Head of caudate nucleus (tissue), 42 donors: Measurements from ENCODE around the gene HOPX.
"Not testable (repeated sequence)": the region's sequence is repeated elsewhere in the genome, so short reads cannot be mapped to it uniquely, and the experiment has no call there.

ENCODE experiments used
- DNase-seq, 42 donors: peaks; one replicate each; pipeline versions ENCODE4 v3.0.0 to v3.0.0-alpha.2; 2020 to 2021; ENCODE audit warnings: mixed read lengths in 7 of 42
- intact Hi-C: fragments of 100-400 bp; cut with DNase I; formaldehyde crosslinking; loops from one replicate; pipeline ENCODE4 v1.15.0; 2022

The HOPX gene, protein sequence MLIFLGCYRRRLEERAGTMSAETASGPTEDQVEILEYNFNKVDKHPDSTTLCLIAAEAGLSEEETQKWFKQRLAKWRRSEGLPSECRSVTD

DNA sequence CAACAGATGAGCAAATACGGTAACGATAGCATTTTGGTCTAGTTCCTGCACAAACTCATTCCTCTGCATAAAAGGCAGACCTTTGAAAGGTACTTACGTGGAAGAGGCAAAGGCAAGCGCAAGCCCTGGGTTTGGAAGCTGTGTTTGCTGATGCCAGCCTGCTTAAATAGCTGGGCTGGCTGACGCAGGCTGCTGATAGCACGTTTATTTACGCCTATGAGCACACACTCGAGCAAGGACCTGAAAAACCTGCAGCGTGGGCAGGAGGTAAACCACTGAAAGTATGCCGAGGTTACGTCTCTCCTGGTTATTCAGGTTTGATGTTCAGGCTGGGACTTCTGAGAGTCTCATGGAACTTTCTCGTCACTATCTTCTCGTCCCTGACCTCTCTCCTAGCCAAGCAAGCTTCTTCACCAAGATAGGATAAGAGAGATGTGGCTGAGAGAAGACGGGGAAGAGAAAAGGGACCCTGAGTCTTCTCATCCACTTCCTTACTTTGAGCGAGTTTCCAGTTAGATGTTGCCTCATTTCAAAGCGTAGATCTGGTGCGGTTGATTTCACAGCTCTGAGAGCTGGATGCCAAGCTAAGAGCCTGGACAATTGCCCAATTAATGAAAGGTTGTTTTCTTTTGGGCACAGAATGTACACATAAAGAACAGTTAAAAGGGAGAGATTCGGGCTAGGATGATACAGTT lies at the start of gene HOPX:
TSS of gene HOPX (minus strand) at position 139 of the 695 bp plus-strand sequence. CDS start 23,480 bp downstream, outside the sequence.
- intact Hi-C loops = no loop called here
- no peak for DNase-seq

DNA sequence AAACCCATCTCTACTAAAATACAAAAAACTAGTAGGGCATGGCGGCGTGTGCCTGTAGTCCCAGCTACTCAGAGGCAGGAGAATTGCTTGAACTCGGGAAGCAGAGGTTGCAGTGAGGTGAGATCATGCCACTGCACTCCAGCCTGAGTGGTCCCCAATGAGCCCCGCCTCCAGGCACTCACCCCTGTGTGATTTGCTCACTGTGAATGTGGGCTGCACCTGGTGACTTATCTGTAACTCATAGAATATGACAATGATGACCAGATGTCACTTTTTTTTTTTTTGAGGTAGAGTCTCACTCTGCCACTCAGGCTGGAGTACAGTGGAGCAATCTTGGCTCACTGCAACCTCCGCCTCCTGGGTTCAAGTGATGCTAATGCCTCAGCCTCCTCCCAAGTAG lies 49.0 kb upstream of the HOPX start:
- DNase-seq = no peak
- intact Hi-C loops = no loop called here

DNA sequence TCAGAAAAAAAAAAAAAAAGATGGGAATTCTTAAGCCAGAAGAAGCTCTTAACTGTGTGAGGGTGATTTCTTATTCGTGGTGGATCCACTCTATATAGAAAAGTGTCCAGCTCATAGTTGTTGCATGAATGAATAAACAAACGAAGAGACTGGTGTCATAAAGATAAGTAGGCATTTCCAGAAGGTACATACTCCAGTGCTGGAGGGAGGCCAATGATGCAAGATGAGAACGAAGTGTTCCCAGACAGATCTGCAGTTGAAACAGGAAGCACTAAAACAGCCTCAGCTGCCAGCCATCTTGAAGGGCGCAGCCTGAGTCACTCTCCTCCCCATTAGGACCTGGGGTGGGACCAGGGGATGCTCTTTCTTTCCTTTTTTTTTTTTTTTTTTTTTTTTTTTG lies 47.4 kb upstream of the HOPX start:
- intact Hi-C loops = no loop called here
- peak in 5 of 42 donors; percentile 10 to 49 (median 25) for DNase-seq

DNA sequence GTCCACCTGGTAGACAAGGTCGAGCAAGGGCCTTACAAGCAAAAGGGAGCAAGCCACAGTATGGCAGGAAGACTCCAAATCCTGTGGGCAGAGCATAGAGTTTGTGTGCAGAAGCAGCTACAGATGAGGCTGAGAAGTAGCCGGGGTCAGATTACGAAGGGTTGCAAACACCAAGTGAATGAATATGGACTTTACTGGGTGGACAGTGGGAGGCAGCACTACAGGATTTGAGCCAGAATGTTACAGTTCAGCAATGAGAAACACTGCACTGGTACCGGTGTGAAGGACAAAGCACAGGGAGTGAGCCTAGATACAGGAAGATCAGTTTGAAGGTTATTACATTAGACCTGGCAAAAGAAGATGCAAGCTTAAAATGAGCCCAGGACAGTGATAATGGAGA lies 46.1 kb upstream of the HOPX start:
- no peak for DNase-seq
- intact Hi-C loops = no loop called here

DNA sequence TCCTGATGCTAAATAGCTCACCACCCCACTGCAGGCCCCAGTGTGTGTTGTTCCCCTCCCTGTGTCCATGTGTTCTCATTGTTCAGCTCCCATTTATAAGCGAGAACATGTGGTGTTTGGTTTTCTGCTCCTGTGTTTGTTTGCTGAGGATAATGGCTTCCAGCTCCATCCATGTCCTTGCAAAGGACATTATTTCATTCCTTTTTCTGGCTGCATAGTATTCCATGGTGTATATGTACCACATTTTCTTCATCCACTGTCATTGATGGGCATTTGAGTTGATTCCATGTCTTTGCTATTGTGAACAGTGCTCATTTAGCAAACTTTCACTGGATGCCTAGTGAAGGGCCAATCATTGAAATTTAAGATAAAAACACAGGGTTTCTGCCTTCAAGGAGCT lies 45.5 kb upstream of the HOPX start:
- intact Hi-C loops, DNase-seq: not testable (repeated sequence)

DNA sequence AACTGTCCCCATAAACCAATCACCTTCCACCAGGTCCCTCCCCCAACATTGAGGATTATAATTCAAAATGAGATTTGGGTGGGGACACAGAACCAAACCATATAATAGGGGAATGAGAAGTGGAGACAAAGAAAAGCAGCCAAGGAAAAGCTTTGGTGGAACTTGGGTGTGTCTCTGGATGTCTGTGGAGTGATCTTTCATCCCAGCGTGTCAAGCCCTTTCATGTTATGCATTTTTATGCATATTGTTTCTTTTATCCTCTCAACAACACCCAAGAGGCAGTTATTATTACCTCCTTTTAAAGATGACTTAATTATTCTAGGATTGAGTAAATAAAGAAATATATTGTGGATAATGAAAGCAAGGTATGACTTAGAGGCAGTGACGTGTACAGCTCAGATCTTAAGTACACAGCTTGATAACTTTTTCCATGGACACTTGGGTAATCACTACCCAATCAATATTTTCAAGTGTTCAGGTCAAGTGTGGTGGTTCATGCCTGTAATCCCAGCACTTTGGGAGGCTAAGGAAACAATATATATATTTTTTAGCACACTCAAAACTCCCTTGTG lies 42.6 kb upstream of the HOPX start:
- DNase-seq = no peak
- intact Hi-C loops = no loop called here

DNA sequence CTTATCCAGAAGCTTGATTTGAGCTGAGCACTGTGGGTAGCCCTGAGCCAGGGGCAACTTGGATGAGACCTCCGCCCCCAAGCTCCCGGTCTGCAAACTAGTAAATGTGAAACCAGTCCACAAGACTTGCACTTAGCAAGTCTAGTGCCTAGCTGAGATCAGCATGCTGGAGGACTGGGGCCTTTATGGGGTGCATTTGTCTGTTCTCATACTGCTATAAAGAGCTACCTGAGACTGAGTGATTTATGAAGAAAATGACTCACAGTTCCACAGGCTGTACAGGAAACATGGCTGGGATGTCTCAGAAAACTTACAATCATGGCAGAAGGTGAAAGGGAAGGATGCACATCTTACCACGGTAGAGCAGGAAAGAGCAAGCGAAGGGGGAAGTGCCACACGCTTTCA lies 42.1 kb upstream of the HOPX start:
- intact Hi-C loops = no loop called here

DNA sequence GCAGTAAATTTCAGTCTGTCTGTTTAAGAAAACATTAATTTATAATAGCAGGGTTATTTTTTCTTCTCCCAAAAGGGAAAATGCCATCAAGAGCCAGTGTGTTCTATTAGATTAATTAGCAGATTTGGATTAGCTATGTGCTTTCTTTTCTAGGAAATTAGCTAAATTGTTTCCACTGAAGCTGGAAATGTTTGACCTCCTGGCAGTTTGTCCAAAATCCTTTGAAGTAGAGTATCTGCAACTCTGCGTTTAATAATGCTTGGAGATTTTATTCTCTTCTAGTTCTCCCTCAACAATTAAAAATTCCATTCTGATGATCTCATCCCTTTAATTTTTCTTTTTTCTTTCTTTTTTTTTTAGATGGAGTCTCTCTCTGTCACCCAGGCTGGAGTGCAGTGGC lies 27.1 kb upstream of the HOPX start:
- no peak for DNase-seq

More for the DNA sequence above, 42.1 kb upstream of the HOPX start:
- DNase-seq = no peak

DNA sequence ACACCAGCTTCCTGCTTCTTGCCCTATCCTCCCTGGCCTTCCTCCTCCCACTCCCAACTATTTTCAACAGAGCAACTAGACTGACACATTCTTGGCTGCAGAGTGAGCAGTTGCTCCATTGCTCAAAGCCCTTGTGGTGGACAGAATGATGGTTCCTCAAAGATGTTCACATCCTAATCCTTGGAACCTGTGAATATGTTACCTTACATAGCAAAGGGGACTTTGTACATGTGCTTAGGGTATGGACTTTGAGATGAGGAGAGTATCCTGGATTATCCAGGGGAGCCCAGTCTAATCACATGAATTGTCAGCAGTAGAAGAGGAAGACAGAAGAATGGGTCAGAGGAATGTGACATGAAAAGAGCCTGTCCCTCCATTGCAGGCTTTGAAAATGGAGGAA lies 24.9 kb upstream of the HOPX start:
- intact Hi-C loops = no loop called here
- DNase-seq = no peak

More for the DNA sequence above, 27.1 kb upstream of the HOPX start:
- intact Hi-C loops = no loop called here

DNA sequence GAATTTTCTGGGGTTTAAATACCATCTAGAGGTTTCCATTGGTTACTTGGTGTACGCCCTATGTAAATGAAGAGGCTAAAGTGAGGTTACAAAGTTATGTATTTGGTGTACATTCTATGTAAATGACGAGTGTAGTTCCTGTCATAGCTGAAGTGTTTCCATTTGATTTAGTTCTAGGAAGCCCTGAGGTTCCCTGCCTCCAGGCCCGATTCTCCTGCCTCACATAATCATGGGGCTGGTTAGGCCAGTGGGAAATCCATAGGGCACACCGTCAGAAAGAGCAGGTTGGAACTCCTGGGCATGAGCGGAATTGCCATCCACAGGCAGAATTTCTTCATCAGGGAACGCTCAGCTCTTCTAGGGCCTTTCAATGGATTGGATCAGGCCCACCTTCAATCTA lies 24.2 kb upstream of the HOPX start:
- intact Hi-C loops = no loop called here
- DNase-seq = no peak

DNA sequence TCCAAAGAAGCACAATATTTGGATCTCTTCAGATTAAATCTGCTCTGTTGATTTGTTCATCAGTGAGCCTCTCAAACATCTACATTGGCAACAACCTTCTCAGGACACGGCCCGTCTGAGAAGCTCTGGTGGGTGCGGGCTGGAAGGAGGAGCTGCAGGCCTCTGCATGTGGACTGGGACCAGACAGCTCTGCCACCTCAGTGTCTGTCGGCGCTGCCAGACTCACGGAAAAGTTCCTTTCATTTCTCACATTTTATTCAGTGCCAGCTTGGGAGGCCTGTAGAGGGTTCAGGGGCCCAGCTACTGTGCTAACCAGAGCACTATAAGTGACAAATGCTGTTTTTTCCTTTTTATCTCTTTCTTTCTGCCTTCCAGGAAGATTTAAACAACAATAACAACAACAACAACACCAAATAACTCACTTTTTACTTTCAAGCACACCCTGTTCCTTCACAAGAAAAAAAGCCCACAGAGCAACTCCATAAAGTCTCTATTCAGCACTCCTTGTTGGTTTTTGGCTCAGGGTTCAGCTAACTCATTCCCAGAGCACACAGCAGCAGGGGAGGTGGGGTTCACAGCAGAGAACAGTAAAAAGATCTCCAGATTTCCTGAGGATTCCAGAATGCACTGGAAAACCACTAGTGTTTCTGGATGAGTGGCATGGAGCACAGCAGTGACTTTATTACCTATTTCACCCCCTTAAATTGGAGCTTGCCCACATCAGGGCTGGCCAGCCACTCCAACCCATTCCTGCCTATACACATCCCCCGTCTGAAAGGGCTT lies 23.2 kb upstream of the HOPX start:
- peak in 13 of 42 donors; percentile 4 to 62 (median 16) for DNase-seq
- intact Hi-C loops = no loop called here

DNA sequence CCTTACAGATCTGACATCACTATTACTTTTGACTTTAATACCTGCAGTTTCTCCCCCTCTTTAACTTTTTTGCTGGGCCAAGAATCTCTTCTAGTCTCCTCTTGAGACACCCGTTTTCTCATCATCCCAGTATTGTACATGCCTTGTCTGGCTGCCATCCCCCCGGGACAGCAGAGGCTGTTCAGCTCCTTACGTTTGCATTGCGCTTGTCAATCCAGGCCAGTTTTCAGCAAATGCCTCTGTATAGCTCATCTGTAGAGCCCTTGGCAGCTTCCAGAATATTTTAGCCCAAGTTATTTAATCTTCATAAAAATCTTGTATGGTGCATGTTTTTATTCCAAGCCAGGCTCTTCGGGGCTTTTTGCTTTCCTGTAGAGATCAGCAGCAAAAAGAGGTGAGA lies 22.3 kb upstream of the HOPX start:
- DNase-seq = no peak
- intact Hi-C loops = no loop called here

DNA sequence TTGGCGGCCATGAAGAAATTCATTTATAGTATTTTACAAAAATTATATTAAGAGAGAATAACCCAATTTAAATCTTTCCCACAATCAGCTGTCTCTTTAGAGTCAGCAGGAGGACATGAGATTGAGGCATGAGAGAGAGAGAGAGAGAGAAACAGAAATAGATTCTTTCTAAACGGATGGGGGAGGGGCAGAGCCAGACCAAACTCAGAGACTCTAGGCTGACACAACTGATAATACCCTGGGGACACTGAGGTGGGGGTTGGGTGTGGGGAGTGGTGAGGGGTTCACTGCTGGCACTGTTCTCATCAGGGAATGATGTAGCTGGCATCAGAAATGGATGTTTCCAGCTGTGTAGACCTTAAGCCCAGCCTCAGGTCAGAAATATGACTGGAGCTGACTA lies 20.5 kb upstream of the HOPX start:
- intact Hi-C loops = no loop called here
- DNase-seq = no peak

DNA sequence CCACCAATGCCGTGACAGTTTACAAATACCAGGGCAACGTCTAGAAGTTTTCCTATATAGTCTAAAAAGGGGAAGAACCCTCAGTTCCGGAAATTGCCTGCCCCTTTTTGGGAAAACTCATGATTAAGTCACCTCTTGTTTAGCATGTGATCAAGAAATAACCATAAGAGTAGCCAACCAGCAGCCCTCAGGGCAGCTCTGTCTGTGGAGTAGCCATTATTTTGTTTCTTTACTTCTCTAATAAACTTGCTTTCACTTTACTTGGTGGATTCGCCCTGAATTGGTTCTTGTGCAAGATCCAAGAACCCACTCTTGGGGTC lies 20.0 kb upstream of the HOPX start:
- DNase-seq = no peak
- intact Hi-C loops = no loop called here

DNA sequence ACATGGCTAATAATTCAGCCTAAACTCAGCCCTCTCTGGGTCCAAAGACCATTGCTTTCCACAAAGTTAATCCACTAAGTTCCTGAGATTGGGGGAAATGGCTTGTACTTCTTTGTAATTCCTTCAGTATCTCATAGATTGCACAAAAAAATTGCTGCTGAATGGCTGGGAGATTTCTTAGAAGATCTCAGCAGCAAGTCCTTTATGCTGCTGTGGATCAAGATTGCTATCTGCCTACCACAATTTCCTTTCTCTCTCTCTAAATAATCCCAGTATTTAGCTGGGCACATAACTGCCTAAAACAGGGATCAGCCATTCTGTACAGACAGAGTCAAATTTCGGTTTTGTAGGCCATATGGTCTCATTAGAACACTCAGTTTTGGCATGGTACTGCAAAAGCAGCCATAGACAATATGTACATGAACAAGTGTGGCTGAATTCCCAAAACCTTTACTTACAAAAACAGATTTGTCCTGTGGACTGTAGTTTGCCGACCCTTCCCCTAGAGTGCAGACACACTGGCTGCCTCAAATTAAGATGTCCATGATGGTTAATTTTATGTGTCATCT lies 18.5 kb upstream of the HOPX start:
- intact Hi-C loops = no loop called here
- no peak for DNase-seq

DNA sequence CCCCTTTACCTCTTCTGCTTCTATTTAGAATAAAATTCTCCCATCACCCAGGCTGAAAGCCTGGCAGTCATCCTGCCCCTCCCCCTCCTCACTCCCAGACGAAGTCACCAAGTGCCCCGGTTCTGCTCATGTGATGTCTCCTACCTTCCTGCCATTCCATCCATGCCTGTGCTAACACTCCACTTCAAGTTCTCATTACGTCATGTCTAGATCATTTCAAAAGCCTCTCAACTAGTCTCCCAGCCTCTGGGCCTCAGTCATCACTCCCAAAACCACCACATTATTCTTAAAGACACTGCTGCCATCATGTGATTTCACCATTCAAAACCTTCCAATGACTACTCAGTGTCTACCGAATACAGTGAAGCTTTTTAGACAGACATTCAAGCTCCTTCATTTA lies 17.2 kb upstream of the HOPX start:
- DNase-seq = no peak
- intact Hi-C loops = no loop called here

DNA sequence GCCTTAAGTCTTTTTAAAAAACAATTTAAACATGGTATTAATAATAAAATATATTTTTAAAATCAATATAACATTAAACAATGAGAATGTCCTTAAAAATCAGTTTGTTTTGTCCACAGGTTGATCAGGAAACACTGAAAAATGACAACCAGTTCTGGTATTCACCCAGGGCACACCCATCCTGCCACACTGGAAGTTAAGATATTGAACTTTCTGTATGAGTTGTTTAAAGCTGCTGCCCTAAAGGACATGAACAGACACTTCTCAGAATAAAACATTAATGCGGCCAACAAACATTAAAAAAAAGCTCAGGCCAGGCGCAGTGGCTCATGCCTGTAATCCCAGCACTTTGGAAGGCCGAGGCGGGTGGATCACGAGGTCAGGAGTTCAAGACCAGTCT lies 15.0 kb upstream of the HOPX start:
- no peak for DNase-seq
- intact Hi-C loops = no loop called here

DNA sequence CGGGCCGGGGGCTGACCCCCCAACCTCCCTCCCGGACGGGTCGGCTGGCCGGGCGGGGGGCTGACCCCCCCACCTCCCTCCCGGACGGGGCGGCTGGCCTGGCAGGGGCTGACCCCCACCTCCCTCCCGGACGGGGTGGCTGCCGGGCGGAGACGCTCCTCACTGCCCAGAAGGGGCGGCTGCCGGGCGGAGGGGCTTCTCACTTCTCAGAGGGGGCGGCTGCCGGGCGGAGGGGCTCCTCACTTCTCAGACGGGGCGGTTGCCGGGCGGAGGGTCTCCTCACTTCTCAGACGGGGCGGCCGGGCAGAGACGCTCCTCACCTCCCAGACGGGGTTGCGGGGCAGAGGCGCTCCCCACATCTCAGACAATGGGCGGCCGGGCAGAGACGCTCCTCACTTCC lies 12.4 kb upstream of the HOPX start:
- DNase-seq, intact Hi-C loops: not testable (repeated sequence)

DNA sequence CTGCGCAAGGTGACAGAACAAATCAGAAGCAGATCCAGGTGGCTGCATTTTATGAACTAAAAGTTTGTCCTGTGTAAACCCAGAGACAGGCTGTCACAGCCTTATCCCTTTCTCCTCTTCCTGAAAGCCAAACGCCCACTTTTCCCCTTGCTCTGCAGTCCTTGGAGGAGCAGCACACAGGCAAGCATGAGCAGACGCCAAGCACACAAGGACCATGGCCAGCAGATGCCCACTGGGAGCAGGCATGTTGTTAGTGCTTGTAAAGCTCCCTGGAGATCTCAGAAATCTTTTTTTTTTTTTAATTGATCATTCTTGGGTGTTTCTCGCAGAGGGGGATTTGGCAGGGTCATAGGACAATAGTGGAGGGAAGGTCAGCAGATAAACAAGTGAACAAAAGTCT lies 11.5 kb upstream of the HOPX start:
- DNase-seq = no peak
- intact Hi-C loops = no loop called here

DNA sequence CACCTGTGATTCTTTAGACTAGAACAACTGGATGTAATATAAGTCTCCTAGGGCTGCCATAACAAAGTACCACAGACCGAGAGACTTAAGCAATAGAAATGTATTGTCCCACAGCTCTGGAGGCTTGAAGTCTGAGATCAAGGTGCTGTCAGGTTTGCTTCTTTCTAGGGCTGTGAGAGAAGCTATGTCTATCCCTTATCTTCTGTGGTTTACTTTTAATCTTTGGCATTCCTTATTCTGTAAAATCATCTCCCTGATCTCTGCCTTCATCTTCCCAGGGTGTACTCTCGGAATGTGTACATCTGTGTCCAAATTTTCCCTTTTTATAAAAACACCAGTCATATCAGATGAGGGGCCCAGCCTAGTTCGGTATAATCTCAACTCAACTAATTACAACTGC lies 10.3 kb upstream of the HOPX start:
- no peak for DNase-seq
- intact Hi-C loops = no loop called here
